ENCODE measurements around the gene KIFC1. TPM values are rescaled to one million over a fixed set of nuclear protein-coding genes. Genes with fewer than 3 reads are reported as not detected.

Gene KIFC1
- total and polyA plus RNA-seq, 9 of the 15 experiments (the other 6 are each of a cell fraction or from before 2014, with no cell fraction given) = 1.3 to 95.2 (median 76.9) TPM

DNA sequence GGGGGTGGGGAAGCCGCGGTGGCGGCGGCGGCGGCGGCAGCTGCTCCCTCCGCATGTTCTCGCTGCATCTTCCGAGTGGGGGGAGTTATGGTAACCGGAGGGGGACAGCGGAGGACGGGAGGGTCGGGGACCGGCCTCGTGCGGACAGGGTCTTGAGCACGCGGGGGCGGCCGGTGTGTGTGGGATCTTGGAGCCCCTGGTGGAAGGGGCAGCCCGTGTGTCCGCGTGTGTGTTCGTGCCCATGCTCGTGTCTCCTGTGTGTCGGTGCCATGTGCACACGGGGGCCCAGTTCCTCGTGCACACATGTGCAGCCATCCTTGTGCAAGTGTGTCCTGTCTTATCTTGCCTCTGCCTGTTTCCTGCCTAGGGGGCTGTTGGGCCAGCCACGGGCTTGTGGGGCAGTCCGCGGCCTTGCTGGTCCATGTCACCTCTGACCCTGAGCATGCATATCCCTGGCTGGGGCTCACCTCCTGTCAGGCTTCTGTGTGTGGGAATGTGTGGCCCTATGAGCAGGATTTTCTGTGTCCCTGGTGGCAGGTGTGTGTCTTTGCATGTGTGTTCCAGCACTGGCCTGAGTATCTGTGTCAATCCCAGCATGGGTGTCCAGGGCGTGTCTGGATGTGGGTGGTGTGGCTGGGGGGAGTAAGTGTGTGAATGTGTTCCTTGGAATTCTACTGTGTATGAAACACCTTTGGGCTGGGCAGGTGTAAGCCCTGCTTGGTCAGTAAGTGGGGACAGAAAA is 36.8 kb downstream of the KIFC1 start (continued):
- peak; percentile 97 for TF ChIP-seq ZNF592 (IDR thresholded peaks at IDR 0.05)
- no peak for TF ChIP-seq HNRNPLL (IDR thresholded peaks at IDR 0.05; ENCODE audit: low read depth, low read length, poor library complexity, severe bottlenecking)
- TF ChIP-seq ZNF561 (CRISPR knock-in tag; conservative IDR thresholded peaks at IDR 0.05) = no peak
- TF ChIP-seq SMARCA5 (IDR thresholded peaks at IDR 0.05) = peak; percentile 61; the same call in 1 of the 2 replicates
- TF ChIP-seq NR3C1 (CRISPR knock-in tag; IDR thresholded peaks at IDR 0.05) = peak; percentile 99
- TF ChIP-seq, protein P1, sequence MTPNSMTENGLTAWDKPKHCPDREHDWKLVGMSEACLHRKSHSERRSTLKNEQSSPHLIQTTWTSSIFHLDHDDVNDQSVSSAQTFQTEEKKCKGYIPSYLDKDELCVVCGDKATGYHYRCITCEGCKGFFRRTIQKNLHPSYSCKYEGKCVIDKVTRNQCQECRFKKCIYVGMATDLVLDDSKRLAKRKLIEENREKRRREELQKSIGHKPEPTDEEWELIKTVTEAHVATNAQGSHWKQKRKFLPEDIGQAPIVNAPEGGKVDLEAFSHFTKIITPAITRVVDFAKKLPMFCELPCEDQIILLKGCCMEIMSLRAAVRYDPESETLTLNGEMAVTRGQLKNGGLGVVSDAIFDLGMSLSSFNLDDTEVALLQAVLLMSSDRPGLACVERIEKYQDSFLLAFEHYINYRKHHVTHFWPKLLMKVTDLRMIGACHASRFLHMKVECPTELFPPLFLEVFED (CRISPR knock-in tag; conservative IDR thresholded peaks at IDR 0.05) = 0 out of 2 replicates have a peak, but pooled peaks have one; percentile 15
- peak; percentile 81 for TF ChIP-seq CEBPG (CRISPR knock-in tag; IDR thresholded peaks at IDR 0.05)
- TF ChIP-seq CEBPG (tag; conservative IDR thresholded peaks at IDR 0.05 in 1 of 2, IDR thresholded peaks at IDR 0.05 in 1 of 2) = no peak
- TF ChIP-seq ZNF224 (CRISPR knock-in tag; IDR thresholded peaks at IDR 0.05) = peak; percentile 95
- no peak for TF ChIP-seq CEBPZ (IDR thresholded peaks at IDR 0.05; ENCODE audit: borderline replicate concordance, low read depth, low read length)
- TF ChIP-seq STAT6 (CRISPR knock-in tag; IDR thresholded peaks at IDR 0.05) = 0 out of 2 replicates have a peak, but pooled peaks have one; percentile 88
- no peak for TF ChIP-seq ZNF24 (IDR thresholded peaks at IDR 0.05)
- TF ChIP-seq KAT8 (IDR thresholded peaks at IDR 0.05; ENCODE audit: low read depth) = no peak
